ENCODE data around the gene PAOX. TPM values are rescaled to one million over a fixed set of nuclear protein-coding genes. Genes with fewer than 3 reads are reported as not detected.
A peak's percentile ranks its signal among the peaks of the same experiment; 100 is the strongest.
"Not testable (repeated sequence)": the region's sequence is repeated elsewhere in the genome, so short reads cannot be mapped to it uniquely, and the experiment has no call there.

PAOX gene
- total and polyA plus RNA-seq, 11 donors = 2.1 to 7.3 (median 3.4) TPM

DNA sequence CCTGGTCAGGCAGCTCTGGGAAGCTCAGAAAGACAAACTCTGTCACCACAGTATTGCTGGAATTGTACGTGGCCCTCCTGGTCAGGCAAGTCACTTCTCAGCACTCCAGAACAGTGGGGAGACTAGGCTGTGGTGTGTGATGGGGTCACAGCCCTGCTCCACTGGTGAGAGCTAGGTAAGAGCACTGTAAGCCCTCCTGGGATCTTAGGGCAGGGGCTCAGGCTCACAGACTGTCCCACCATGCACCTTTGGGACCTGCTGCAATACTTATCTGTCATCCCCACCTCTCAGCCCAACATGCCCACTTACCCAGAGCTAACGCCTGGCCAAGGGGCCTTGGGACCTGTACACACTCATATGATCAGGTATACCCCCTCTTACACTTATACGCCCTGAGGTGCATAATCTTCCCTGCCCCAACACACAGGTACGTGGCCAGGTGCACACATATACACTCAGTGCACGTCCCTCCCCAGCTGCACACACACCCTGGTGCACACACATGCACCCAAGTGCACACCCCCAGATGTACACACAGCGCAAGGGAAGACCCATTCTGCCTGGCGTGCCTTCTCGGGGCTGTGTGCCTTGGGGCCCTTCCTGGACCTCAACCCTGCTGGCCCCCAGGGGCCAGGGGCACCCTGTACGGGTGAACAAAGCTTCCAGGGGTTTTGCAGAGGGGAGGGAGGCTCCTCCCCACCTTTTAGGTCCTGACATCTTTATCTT, 53.0 kb downstream of the PAOX start:
- H3K36me3 ChIP-seq; DNase-seq; H3K27me3 ChIP-seq; H3K4me1 ChIP-seq; intact Hi-C loops (cut with DNase I); H3K4me3 ChIP-seq; H3K27ac ChIP-seq: not testable (repeated sequence)
- H3K9me3 ChIP-seq = peaks cover 0 to 15% (median 0%) of the 10 kb centered on the region in 12 donors
- 66 to 79% (median 71%) methylated on average over 4 to 6 of the region's 9 CpGs for WGBS, 4 donors
- ATAC-seq = peak in 2 of 4 donors; percentile 22 to 49

DNA sequence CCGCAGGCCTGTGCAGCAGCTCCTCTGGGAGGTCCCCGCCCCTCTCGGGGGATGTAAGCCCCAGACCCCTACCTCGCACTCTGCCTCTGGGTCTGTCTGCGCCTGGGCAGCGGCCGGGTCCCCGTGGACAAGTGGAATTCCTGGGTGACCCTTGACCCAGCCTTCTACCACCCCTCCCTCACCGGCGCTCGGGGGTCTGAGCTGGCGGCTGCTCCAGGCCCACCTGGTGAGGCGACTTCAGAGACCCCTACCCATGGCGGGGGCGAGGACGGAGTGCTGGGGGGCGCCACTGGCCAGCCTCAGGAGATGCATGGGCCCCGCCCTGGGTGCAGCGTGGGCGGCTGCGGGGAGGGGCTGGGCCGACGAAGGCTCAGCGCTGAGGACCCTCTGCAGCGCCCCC, 53.7 kb downstream of the PAOX start:
- peak in 1 of 4 donors; percentile 37 for ATAC-seq
- H3K4me1 ChIP-seq; H3K27ac ChIP-seq; DNase-seq; H3K4me3 ChIP-seq; intact Hi-C loops (cut with DNase I); H3K36me3 ChIP-seq; H3K27me3 ChIP-seq: not testable (repeated sequence)
- peaks cover 0 to 15% (median 0%) of the 10 kb centered on the region in 12 donors for H3K9me3 ChIP-seq
- 71 to 90% (median 81%) methylated on average over 4 to 15 of the region's 25 CpGs for WGBS, 4 donors

DNA sequence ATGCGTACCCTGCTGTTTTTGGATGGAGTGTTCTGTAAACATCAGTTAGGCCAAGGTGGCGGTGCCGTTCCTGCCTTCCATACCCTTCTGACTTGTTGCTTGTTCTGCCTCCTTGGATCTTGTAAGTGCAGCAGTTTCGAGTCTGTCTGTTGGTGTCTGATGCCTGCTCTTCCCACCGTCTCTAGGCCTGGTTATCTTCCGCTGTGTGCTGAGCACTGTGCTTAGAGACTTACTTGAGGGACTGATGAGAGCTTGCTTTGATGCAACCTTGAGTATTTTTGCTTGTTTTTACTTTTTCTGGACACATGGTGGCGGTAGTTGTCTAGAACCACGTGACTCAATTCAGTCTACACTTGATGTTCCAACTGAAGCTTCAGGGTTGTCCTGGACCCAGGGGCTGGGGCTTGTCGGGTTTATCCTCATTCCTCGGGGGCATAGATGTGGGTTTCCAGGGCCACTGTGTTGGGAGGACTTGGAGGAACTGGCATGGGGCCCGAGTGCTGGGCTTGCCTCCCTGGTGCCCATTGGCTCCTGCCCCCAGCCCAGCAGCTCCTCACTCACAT, 59.7 kb downstream of the PAOX start:
- intact Hi-C loops (cut with DNase I) = loop anchor here in 2 of 10 donors (5.0 kb wide), 2 partner anchors 134 to 169 kb away; no protein-coding TSS in a partner anchor
- ATAC-seq (no peak), DNase-seq (peak in 1 of 5 donors; percentile 32)
- H3K27me3 ChIP-seq = no peaks in the 10 kb centered on the region
- no peak for TF ChIP-seq POLR2A (IDR thresholded peaks at IDR 0.05)
- TF ChIP-seq, protein P1, sequence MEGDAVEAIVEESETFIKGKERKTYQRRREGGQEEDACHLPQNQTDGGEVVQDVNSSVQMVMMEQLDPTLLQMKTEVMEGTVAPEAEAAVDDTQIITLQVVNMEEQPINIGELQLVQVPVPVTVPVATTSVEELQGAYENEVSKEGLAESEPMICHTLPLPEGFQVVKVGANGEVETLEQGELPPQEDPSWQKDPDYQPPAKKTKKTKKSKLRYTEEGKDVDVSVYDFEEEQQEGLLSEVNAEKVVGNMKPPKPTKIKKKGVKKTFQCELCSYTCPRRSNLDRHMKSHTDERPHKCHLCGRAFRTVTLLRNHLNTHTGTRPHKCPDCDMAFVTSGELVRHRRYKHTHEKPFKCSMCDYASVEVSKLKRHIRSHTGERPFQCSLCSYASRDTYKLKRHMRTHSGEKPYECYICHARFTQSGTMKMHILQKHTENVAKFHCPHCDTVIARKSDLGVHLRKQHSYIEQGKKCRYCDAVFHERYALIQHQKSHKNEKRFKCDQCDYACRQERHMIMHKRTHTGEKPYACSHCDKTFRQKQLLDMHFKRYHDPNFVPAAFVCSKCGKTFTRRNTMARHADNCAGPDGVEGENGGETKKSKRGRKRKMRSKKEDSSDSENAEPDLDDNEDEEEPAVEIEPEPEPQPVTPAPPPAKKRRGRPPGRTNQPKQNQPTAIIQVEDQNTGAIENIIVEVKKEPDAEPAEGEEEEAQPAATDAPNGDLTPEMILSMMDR (IDR thresholded peaks at IDR 0.05) = peak in 3 of 12 donors; percentile 7 to 18 (median 17)
- H3K4me1 ChIP-seq = peaks cover 0 to 6% (median 0%) of the 10 kb centered on the region in 12 donors
- H3K9me3 ChIP-seq = peaks cover 0 to 3% (median 0%) of the 10 kb centered on the region in 12 donors
- no peaks in the 10 kb centered on the region for H3K36me3 ChIP-seq
- H3K27ac ChIP-seq = no peak overlapping the region
- WGBS, 4 donors = 73 to 83% (median 79%) methylated on average over 10 to 11 of the region's 11 CpGs
- H3K4me3 ChIP-seq = no peak overlapping the region

DNA sequence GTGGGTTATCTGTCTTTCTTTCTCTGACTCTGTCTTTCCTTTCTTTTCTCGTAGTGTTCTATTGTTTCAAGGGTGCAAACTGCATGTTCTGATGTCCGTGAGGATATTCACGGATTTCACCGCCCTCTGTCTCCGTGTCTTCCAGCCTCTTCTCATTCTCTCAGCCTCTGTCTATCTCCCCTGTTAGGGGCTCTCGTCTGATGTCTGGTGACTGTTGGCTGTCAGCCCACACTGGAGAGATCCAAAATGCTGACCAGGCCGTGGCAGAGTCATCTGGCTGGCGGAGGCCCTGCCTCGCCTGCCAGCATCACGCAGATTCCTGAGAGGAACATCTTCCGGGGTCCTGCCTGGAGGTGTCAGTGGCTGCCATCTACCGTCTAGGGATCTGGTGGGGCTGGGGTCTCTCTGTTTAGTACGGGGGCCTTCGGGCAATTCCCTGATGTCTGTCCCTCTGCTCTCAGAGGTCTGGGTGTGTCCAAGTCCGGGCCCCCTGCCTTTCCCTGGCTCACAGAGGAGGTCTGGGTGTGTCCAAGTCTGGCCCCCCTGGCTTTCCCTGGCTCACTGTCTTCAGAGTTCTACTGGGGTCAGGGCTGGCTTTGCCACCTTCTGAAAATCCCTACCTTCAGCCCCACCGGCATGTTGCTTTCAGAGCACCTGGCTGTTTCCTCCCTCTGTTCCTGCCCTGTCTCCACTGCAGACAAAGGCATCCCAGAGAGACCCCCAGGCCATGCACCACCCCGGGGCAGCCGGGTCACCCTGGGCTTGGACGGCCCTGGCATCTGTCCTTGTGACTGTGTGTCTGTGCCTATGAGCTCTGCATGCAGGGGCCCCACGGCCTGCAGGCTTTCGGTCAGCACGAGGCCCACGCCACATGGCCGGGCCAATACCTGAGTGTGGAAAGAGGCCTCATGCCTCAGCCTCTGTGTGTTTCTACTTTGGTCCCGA, 60.7 kb downstream of the PAOX start:
- Histone ChIP-seq H3K27me3 (peaks cover 0 to 4% (median 0%) of the 10 kb centered on the region in 9 donors), H3K4me3 (no peak overlapping the region), H3K9me3 (peaks cover 0 to 3% (median 0%) of the 10 kb centered on the region in 12 donors), H3K36me3 (no peaks in the 10 kb centered on the region), H3K4me1 (peaks cover 0 to 6% (median 0%) of the 10 kb centered on the region in 12 donors), H3K27ac (no peak overlapping the region)
- 84 to 91% (median 86%) methylated on average over 25 of the region's 25 CpGs for WGBS, 4 donors
- ATAC-seq (peak in 1 of 4 donors; percentile 26), DNase-seq (peak in 2 of 5 donors; percentile 17 to 64)
- no peak for TF ChIP-seq POLR2A (IDR thresholded peaks at IDR 0.05)
- TF ChIP-seq, protein P1 (IDR thresholded peaks at IDR 0.05) = no peak
- intact Hi-C loops (cut with DNase I) = loop anchor here in 2 of 10 donors (5.0 kb wide), 2 partner anchors 133 to 168 kb away; no protein-coding TSS in a partner anchor
